ENCODE data around the gene EMX1.

DNA sequence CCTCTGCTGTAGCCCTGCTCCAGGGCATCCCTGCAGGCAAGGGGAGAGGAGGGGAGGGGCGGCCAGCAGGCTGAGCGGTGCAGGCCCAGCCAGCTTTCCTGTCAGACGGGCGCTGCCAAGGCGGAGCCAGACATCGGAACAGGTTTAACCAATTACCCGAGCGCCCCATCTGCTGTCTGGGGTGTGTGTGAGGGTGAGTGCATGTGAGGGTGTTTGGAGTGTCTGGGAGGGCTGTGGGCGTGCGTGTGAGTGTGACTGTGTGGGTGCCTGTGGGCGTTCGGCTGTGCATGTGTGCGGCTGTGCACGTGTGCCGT, 20.0 kb downstream of the EMX1 start:
- TF ChIP-seq, protein P1, sequence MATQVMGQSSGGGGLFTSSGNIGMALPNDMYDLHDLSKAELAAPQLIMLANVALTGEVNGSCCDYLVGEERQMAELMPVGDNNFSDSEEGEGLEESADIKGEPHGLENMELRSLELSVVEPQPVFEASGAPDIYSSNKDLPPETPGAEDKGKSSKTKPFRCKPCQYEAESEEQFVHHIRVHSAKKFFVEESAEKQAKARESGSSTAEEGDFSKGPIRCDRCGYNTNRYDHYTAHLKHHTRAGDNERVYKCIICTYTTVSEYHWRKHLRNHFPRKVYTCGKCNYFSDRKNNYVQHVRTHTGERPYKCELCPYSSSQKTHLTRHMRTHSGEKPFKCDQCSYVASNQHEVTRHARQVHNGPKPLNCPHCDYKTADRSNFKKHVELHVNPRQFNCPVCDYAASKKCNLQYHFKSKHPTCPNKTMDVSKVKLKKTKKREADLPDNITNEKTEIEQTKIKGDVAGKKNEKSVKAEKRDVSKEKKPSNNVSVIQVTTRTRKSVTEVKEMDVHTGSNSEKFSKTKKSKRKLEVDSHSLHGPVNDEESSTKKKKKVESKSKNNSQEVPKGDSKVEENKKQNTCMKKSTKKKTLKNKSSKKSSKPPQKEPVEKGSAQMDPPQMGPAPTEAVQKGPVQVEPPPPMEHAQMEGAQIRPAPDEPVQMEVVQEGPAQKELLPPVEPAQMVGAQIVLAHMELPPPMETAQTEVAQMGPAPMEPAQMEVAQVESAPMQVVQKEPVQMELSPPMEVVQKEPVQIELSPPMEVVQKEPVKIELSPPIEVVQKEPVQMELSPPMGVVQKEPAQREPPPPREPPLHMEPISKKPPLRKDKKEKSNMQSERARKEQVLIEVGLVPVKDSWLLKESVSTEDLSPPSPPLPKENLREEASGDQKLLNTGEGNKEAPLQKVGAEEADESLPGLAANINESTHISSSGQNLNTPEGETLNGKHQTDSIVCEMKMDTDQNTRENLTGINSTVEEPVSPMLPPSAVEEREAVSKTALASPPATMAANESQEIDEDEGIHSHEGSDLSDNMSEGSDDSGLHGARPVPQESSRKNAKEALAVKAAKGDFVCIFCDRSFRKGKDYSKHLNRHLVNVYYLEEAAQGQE (IDR thresholded peaks at IDR 0.05; ENCODE audit: insufficient replicate concordance, low read depth): no peak
- TF ChIP-seq POLR2AphosphoS5 (IDR thresholded peaks at IDR 0.05; ENCODE audit: low read depth): no peak
